ENCODE data around the gene GNB5. TPM values are rescaled to one million over a fixed set of nuclear protein-coding genes. Genes with fewer than 3 reads are reported as not detected.

The GNB5 gene
- total RNA-seq, 2 experiments from 2014 or later, result 36.1 to 40.5 TPM

GRCh38 chr15:52120488-52120887 is 70.7 kb downstream of the GNB5 start:
- Mint-ChIP-seq H3K36me3 (peaks cover 2% of the 10 kb centered on the region), H3K9me3 (no peaks in the 10 kb centered on the region), H3K4me1 (peaks cover 3% of the 10 kb centered on the region), H3K4me3 (no peak overlapping the region), H3K27ac (no peak overlapping the region), H3K27me3 (peaks cover 3% of the 10 kb centered on the region)
- POLR2A ChIA-PET, result no interaction called here
- ATAC-seq (ENCODE audit: low read depth), result no peak
- DNase-seq, result no peak

GRCh38 chr15:52118969-52119749 is 72.0 kb downstream of the GNB5 start:
- DNase-seq, result no peak
- Mint-ChIP-seq H3K4me3 (no peak overlapping the region), H3K36me3 (peaks cover 2% of the 10 kb centered on the region), H3K27ac (no peak overlapping the region), H3K9me3 (no peaks in the 10 kb centered on the region), H3K27me3 (peaks cover 3% of the 10 kb centered on the region), H3K4me1 (peaks cover 3% of the 10 kb centered on the region)
- ATAC-seq (ENCODE audit: low read depth), result no peak
- POLR2A ChIA-PET, result interaction anchor here (0.7 kb wide), 1 partner anchor 154 kb away, joined by 5 read pairs; no protein-coding TSS in a partner anchor

- no peaks in the 10 kb centered on the region for H3K9me3 Mint-ChIP-seq
- POLR2A ChIA-PET, result no interaction called here
- H3K27ac Mint-ChIP-seq, result no peak overlapping the region
- peaks cover 3% of the 10 kb centered on the region for H3K4me1 Mint-ChIP-seq
- peaks cover 10% of the 10 kb centered on the region for H3K27me3 Mint-ChIP-seq
- H3K36me3 Mint-ChIP-seq, result peaks cover 2% of the 10 kb centered on the region
- ATAC-seq (ENCODE audit: low read depth) (no peak), DNase-seq (no peak)
- H3K4me3 Mint-ChIP-seq, result no peak overlapping the region
Observed at GRCh38 chr15:52117549-52117948, 73.6 kb downstream of the GNB5 start.

- DNase-seq, result no peak
- H3K4me1 Mint-ChIP-seq, result peaks cover 3% of the 10 kb centered on the region
- no peak for ATAC-seq (ENCODE audit: low read depth)
- H3K27ac Mint-ChIP-seq, result no peak overlapping the region
- peaks cover 20% of the 10 kb centered on the region for H3K27me3 Mint-ChIP-seq
- H3K36me3 Mint-ChIP-seq, result peaks cover 2% of the 10 kb centered on the region
- H3K9me3 Mint-ChIP-seq, result no peaks in the 10 kb centered on the region
- no peak overlapping the region for H3K4me3 Mint-ChIP-seq
- POLR2A ChIA-PET, result no interaction called here
Observed at GRCh38 chr15:52115598-52116427, 75.4 kb downstream of the GNB5 start.

- no peak overlapping the region for H3K4me3 Mint-ChIP-seq
- peaks cover 34% of the 10 kb centered on the region for H3K27me3 Mint-ChIP-seq
- ATAC-seq (ENCODE audit: low read depth) (no peak), DNase-seq (no peak)
- POLR2A ChIA-PET, result no interaction called here
- H3K36me3 Mint-ChIP-seq, result peaks cover 2% of the 10 kb centered on the region
- no peak overlapping the region for H3K27ac Mint-ChIP-seq
- H3K4me1 Mint-ChIP-seq, result peaks cover 3% of the 10 kb centered on the region
- H3K9me3 Mint-ChIP-seq, result no peaks in the 10 kb centered on the region
Observed at GRCh38 chr15:52114261-52115055, 76.7 kb downstream of the GNB5 start.

GRCh38 chr15:52113708-52114107 is 77.5 kb downstream of the GNB5 start:
- DNase-seq (no peak), ATAC-seq (ENCODE audit: low read depth) (no peak)
- POLR2A ChIA-PET, result no interaction called here
- Mint-ChIP-seq H3K9me3 (no peaks in the 10 kb centered on the region), H3K4me1 (peaks cover 3% of the 10 kb centered on the region), H3K36me3 (peaks cover 2% of the 10 kb centered on the region), H3K27ac (no peak overlapping the region), H3K27me3 (peaks cover 41% of the 10 kb centered on the region), H3K4me3 (no peak overlapping the region)

- H3K36me3 Mint-ChIP-seq, result peaks cover 2% of the 10 kb centered on the region
- H3K27ac Mint-ChIP-seq, result no peak overlapping the region
- H3K27me3 Mint-ChIP-seq, result peaks cover 43% of the 10 kb centered on the region
- no peaks in the 10 kb centered on the region for H3K9me3 Mint-ChIP-seq
- H3K4me1 Mint-ChIP-seq, result peaks cover 3% of the 10 kb centered on the region
- peak overlapping the region; percentile 39 for H3K4me3 Mint-ChIP-seq
- POLR2A ChIA-PET, result no interaction called here
- DNase-seq (no peak), ATAC-seq (ENCODE audit: low read depth) (no peak)
Observed at GRCh38 chr15:52113235-52113634, 78.0 kb downstream of the GNB5 start.

- POLR2A ChIA-PET, result interaction anchor here (0.6 to 1.0 kb wide), 2 partner anchors 128 to 217 kb away, joined by 3 to 7 read pairs; no protein-coding TSS in a partner anchor
- peaks cover 45% of the 10 kb centered on the region for H3K27me3 Mint-ChIP-seq
- H3K27ac Mint-ChIP-seq, result no peak overlapping the region
- peaks cover 2% of the 10 kb centered on the region for H3K36me3 Mint-ChIP-seq
- ATAC-seq (ENCODE audit: low read depth) (peak; percentile 83), DNase-seq (peak; percentile 64)
- peak overlapping the region; percentile 74 for H3K4me3 Mint-ChIP-seq
- peaks cover 3% of the 10 kb centered on the region for H3K4me1 Mint-ChIP-seq
- H3K9me3 Mint-ChIP-seq, result no peaks in the 10 kb centered on the region
Observed at GRCh38 chr15:52112203-52112750, 78.9 kb downstream of the GNB5 start.

- no peak overlapping the region for H3K4me3 Mint-ChIP-seq
- peaks cover 2% of the 10 kb centered on the region for H3K36me3 Mint-ChIP-seq
- no peaks in the 10 kb centered on the region for H3K9me3 Mint-ChIP-seq
- peaks cover 45% of the 10 kb centered on the region for H3K27me3 Mint-ChIP-seq
- no peak for DNase-seq
- H3K27ac Mint-ChIP-seq, result no peak overlapping the region
- ATAC-seq (ENCODE audit: low read depth), result no peak
- POLR2A ChIA-PET, result interaction anchor here (0.6 to 1.0 kb wide), 2 partner anchors 127 to 217 kb away, joined by 3 to 7 read pairs; no protein-coding TSS in a partner anchor
- peaks cover 3% of the 10 kb centered on the region for H3K4me1 Mint-ChIP-seq
Observed at GRCh38 chr15:52111517-52112202, 79.5 kb downstream of the GNB5 start.

GRCh38 chr15:52109559-52110451 is 81.4 kb downstream of the GNB5 start:
- DNase-seq, result no peak
- Mint-ChIP-seq H3K27me3 (peaks cover 42% of the 10 kb centered on the region), H3K4me1 (no peaks in the 10 kb centered on the region), H3K36me3 (no peaks in the 10 kb centered on the region), H3K4me3 (no peak overlapping the region), H3K9me3 (no peaks in the 10 kb centered on the region), H3K27ac (no peak overlapping the region)
- POLR2A ChIA-PET, result interaction anchor here (0.6 kb wide), 1 partner anchor 149 kb away, joined by 3 read pairs; no protein-coding TSS in a partner anchor
- ATAC-seq (ENCODE audit: low read depth), result no peak

- no peak overlapping the region for H3K4me3 Mint-ChIP-seq
- no peak overlapping the region for H3K27ac Mint-ChIP-seq
- ATAC-seq (ENCODE audit: low read depth) (no peak), DNase-seq (no peak)
- POLR2A ChIA-PET, result no interaction called here
- H3K27me3 Mint-ChIP-seq, result peaks cover 36% of the 10 kb centered on the region
- no peaks in the 10 kb centered on the region for H3K9me3 Mint-ChIP-seq
- peaks cover 9% of the 10 kb centered on the region for H3K4me1 Mint-ChIP-seq
- no peaks in the 10 kb centered on the region for H3K36me3 Mint-ChIP-seq
Observed at GRCh38 chr15:52107238-52107637, 84.0 kb downstream of the GNB5 start.

GRCh38 chr15:52106641-52107040 is 84.6 kb downstream of the GNB5 start:
- no peak for ATAC-seq (ENCODE audit: low read depth)
- no peak overlapping the region for H3K27ac Mint-ChIP-seq
- no peaks in the 10 kb centered on the region for H3K36me3 Mint-ChIP-seq
- DNase-seq, result no peak
- peaks cover 38% of the 10 kb centered on the region for H3K27me3 Mint-ChIP-seq
- POLR2A ChIA-PET, result no interaction called here
- H3K9me3 Mint-ChIP-seq, result no peaks in the 10 kb centered on the region
- H3K4me1 Mint-ChIP-seq, result peaks cover 10% of the 10 kb centered on the region
- no peak overlapping the region for H3K4me3 Mint-ChIP-seq
